K562 (cell line): ENCODE data around the gene MYRIP. TPM values are rescaled to one million over a fixed set of nuclear protein-coding genes. Genes with fewer than 3 reads are reported as not detected.

Experiments used
- ATAC-seq: fragments of 200-7000 bp; cut with Tn5 transposase; 3 replicates; pipeline ENCODE4 v1.9.1; 2020; ENCODE audit warnings: moderate library complexity
- BruUV-seq: library from RNA; stranded (reverse); fragments of 400-500 nt; replicated peaks from 2 replicates; lab custom pipeline; 2021; lab: Mats Ljungman, UMichigan
- CTCF ChIA-PET: fragments of 300-600 bp; formaldehyde crosslinking; extraction: SDS; loops from one replicate; lab custom pipeline; 2021; ENCODE audit warnings: low intra/inter-chr PET ratio; lab: Yijun Ruan, JAX
- POLR2A ChIA-PET: fragments of 300-600, 350-650 bp; sonication (Branson Sonifier 250); formaldehyde crosslinking; extraction: SDS; loops from one replicate; lab custom pipeline; 2021; ENCODE audit warnings: antibody characterized with exemption, inconsistent platforms; lab: Yijun Ruan, JAX
- DNase-seq, 4 experiments: peaks; one replicate each; pipeline versions ENCODE4 v3.0.0 to v3.0.0-alpha.2; 2011 to 2018; ENCODE audit warnings: low spot score in 3 of 4, mixed read lengths in 3 of 4; ENCODE audit errors: extremely low read depth in 1 of 4
- FAIRE-seq: peaks from 2 replicates; lab custom pipeline; 2011; peaks lifted over from hg19 to GRCh38; lab: Jason Lieb, UNC
- H2AFZ ChIP-seq: 2 replicates; pipeline ENCODE4 v1.6.0; 2011; ENCODE audit warnings: low read depth, low read length, control low read depth, inconsistent platforms
- H3K27ac ChIP-seq: fragments of 200-600 bp; 3 replicates; pipeline ENCODE4 v1.8.0; 2011; ENCODE audit warnings: low read depth, mild to moderate bottlenecking, control low read depth, inconsistent platforms, low read length, moderate library complexity, mixed read lengths; ENCODE audit errors: extremely low read depth
- H3K27me3 ChIP-seq, 2 experiments: fragments of 300-600 bp in 1 of 2; 2 replicates in 1 of 2; 3 replicates in 1 of 2; pipeline versions ENCODE4 v1.6.0 to v1.8.0; 2011; ENCODE audit warnings: inconsistent platforms in 2 of 2, low read length in 2 of 2, mild to moderate bottlenecking in 1 of 2, mixed read lengths in 1 of 2, moderate library complexity in 1 of 2; ENCODE audit not compliant: control insufficient read depth in 2 of 2, insufficient read depth in 2 of 2
- H3K36me3 ChIP-seq: fragments of 300-600 bp; 3 replicates; pipeline ENCODE4 v1.8.0; 2011; ENCODE audit warnings: mild to moderate bottlenecking, low read length, inconsistent platforms; ENCODE audit not compliant: control insufficient read depth, insufficient read depth
- H3K4me1 ChIP-seq, 2 experiments: fragments of 200-600 bp in 1 of 2; replicated peaks in 1 of 2; 2 replicates in 1 of 2; 3 replicates in 1 of 2; pipeline versions ENCODE4 v1.5.1 to v1.8.0; 2011; ENCODE audit warnings: inconsistent platforms in 2 of 2, low read length in 2 of 2, mild to moderate bottlenecking in 1 of 2, mixed read lengths in 1 of 2, moderate library complexity in 1 of 2; ENCODE audit not compliant: control insufficient read depth in 2 of 2, insufficient read depth in 2 of 2
- H3K4me2 ChIP-seq: 2 replicates; pipeline ENCODE4 v1.6.1; 2011; ENCODE audit warnings: low read length, control low read depth, inconsistent platforms, mixed read lengths; ENCODE audit not compliant: insufficient read depth
- H3K4me3 ChIP-seq: fragments of 200-600 bp; sonication (generic), shearing (Covaris generic); 2 replicates; pipeline ENCODE4 v1.5.1; 2016; ENCODE audit warnings: control low read depth, inconsistent platforms
- H3K79me2 ChIP-seq: fragments of 200-600 bp; 3 replicates; pipeline ENCODE4 v1.8.0; 2011; ENCODE audit warnings: low read length, inconsistent platforms; ENCODE audit not compliant: control insufficient read depth, insufficient read depth
- H3K9ac ChIP-seq, 2 experiments: 2 replicates each; pipeline versions ENCODE4 v1.6.0 to v1.6.1; 2011; ENCODE audit warnings: low read depth in 2 of 2, low read length in 2 of 2, control low read depth in 1 of 2, inconsistent platforms in 1 of 2, mild to moderate bottlenecking in 1 of 2, mixed read lengths in 1 of 2; ENCODE audit not compliant: insufficient read depth in 1 of 2
- H3K9me1 ChIP-seq: one replicate; pipeline ENCODE4 v1.6.0; 2011; ENCODE audit warnings: inconsistent platforms, mild to moderate bottlenecking, low read length, moderate library complexity; ENCODE audit not compliant: control insufficient read depth, insufficient read depth
- H3K9me3 ChIP-seq: replicated peaks from 2 replicates; pipeline ENCODE4 v1.5.1; 2011; ENCODE audit warnings: low read depth, low read length, inconsistent platforms; ENCODE audit not compliant: control insufficient read depth, insufficient read depth
- H4K20me1 ChIP-seq: replicated peaks from 2 replicates; pipeline ENCODE4 v1.6.1; 2011; ENCODE audit warnings: low read length, inconsistent platforms, mixed read lengths; ENCODE audit not compliant: control insufficient read depth, insufficient read depth
- HLTF ChIP-seq: fragments of 450-650 bp; IDR thresholded peaks from 2 replicates; pipeline ENCODE4 v1.6.1; 2016
- JUND ChIP-seq, 2 experiments: IDR thresholded peaks; 2 replicates in 1 of 2; 3 replicates in 1 of 2; pipeline ENCODE4 v1.6.1; 2011; ENCODE audit warnings: borderline replicate concordance in 2 of 2, low read depth in 2 of 2, low read length in 2 of 2, improper control_type of control experiment in 1 of 2, missing biosample characterization in 1 of 2, missing genetic modification characterization in 1 of 2, missing genetic modification reagents in 1 of 2
- MECOM ChIP-seq: fragments of 250-450 bp; sonication (Bioruptor Pico); IDR thresholded peaks from 2 replicates; pipeline ENCODE4 v1.8.0; 2022; ENCODE audit warnings: inconsistent platforms
- NCOA2 ChIP-seq, 2 experiments: fragments of 450-650 bp; IDR thresholded peaks; 2 replicates each; pipeline ENCODE4 v1.6.1; 2018; ENCODE audit warnings: mild to moderate bottlenecking in 2 of 2, moderate library complexity in 1 of 2; ENCODE audit not compliant: partially characterized antibody in 2 of 2
- NR2C2 ChIP-seq, 2 experiments: fragments of 200-800 bp in 1 of 2; sonication (Bioruptor generic) in 1 of 2; sonication (generic) in 1 of 2; formaldehyde crosslinking in 1 of 2; IDR thresholded peaks; 2 replicates each; pipeline versions ENCODE4 v1.6.1 to v1.8.0; 2016 to 2022; ENCODE audit warnings: mild to moderate bottlenecking in 1 of 2, missing compliant biosample characterization in 1 of 2, missing genetic modification characterization in 1 of 2, missing genetic modification reagents in 1 of 2
- SRSF7 ChIP-seq: fragments of 200-400 bp; formaldehyde crosslinking; optimal IDR thresholded peaks from 2 replicates; pipeline ENCODE3; 2017; ENCODE audit warnings: mild to moderate bottlenecking, low read depth, low read length
- TFE3 ChIP-seq: fragments of 450-650 bp; formaldehyde crosslinking; IDR thresholded peaks from 2 replicates; pipeline ENCODE4 v1.4.0; 2020; ENCODE audit warnings: mild to moderate bottlenecking, mixed read lengths
- TOE1 ChIP-seq, 2 experiments: fragments of 450-650 bp in 1 of 2; sonication (generic) in 1 of 2; formaldehyde crosslinking in 1 of 2; IDR thresholded peaks; 2 replicates each; pipeline versions ENCODE4 v1.7.1 to v1.8.0; 2016 to 2022; ENCODE audit warnings: borderline replicate concordance in 2 of 2, mild to moderate bottlenecking in 2 of 2, antibody characterized with exemption in 1 of 2, inconsistent platforms in 1 of 2, low read depth in 1 of 2, missing genetic modification reagents in 1 of 2, moderate library complexity in 1 of 2
- ZNF24 ChIP-seq: fragments of 450-650 bp; IDR thresholded peaks from 2 replicates; pipeline ENCODE4 v1.6.1; 2016
- ZNF41 ChIP-seq: fragments of 250-450 bp; sonication (Bioruptor Pico); conservative IDR thresholded peaks from 2 replicates; pipeline ENCODE4 v1.4.0; 2020; ENCODE audit warnings: mild to moderate bottlenecking
- WGBS: fragments of 100-300 bp; shearing (Covaris generic); methylation state at CpG from one replicate; pipeline ENCODE4 v1.1.6; 2016; ENCODE audit warnings: low coverage, mixed read lengths; ENCODE audit not compliant: insufficient coverage; ENCODE audit errors: missing lambda C conversion rate; 5-methylcytosine and 5-hydroxymethylcytosine counted together
- in situ Hi-C: fragments of 300-500 bp; cut with MboI; formaldehyde crosslinking; loops from 4 replicates; pipeline ENCODE4 v1.15.0; 2018; ENCODE audit warnings: inconsistent platforms, mixed read lengths
- intact Hi-C: fragments of 100-400 bp; cut with micrococcal nuclease; formaldehyde crosslinking; loops from 2 replicates; pipeline ENCODE4 v1.14.2; 2022
- polyA plus RNA-seq, 8 experiments: library from polyadenylated mRNA; depleted of rRNA in 4 of 8; stranded (reverse) in 5 of 8; unstranded in 3 of 8; fragments of >200 nt; fragmentation: Nextera tagmentation in 2 of 8; fragmentation: Illumina TruSeq in 1 of 8; extraction: Ambion mirVana in 2 of 8; extraction: Trizol in 1 of 8; gene quantifications; 2 replicates each; pipeline versions ENCODE4 v1.2.1 to v1.2.3, GENCODE V29; 2011 to 2014; ENCODE audit warnings: inconsistent platforms in 1 of 8, missing spikeins in 1 of 8
- total RNA-seq, 7 experiments: library from RNA; depleted of rRNA in 6 of 7; stranded (reverse); fragments of >200 nt in 6 of 7; fragmentation: Illumina TruSeq in 2 of 7; extraction: Trizol in 2 of 7; gene quantifications; 2 replicates each; pipeline versions ENCODE4 v1.2.1 to v1.2.3, GENCODE V29; 2011 to 2021; ENCODE audit warnings: low replicate concordance in 1 of 7
- TF ChIP-seq, protein P1 (sequence below): IDR thresholded peaks from 3 replicates; pipeline ENCODE4 v1.6.1; 2011; ENCODE audit warnings: borderline replicate concordance, mild to moderate bottlenecking; ENCODE audit not compliant: insufficient read length, insufficient read depth

MYRIP gene
- total and polyA plus RNA-seq, 9 of the 15 experiments (the other 6 are each of a cell fraction or from before 2014, with no cell fraction given): 0.03 to 0.12 TPM; not detected in 7

- no peak for ATAC-seq
- intact Hi-C loops (loop anchor here (10.0 kb wide), 1 partner anchor 902 kb away; the partner anchor contains the start of gene RPSA), in situ Hi-C loops (loop anchor here (10.0 kb wide), 1 partner anchor 902 kb away; the partner anchor contains the start of gene RPSA)
- Histone ChIP-seq H3K36me3 (peaks cover 7% of the 10 kb centered on the region), H3K4me3 (no peak overlapping the region), H3K9me1 (no peaks in the 10 kb centered on the region), H3K9ac (no peak overlapping the region), H3K79me2 (peaks cover 24% of the 10 kb centered on the region), H3K27me3 (no peaks in the 10 kb centered on the region), H3K9me3 (no peaks in the 10 kb centered on the region), H2AFZ (no peak overlapping the region), H3K27ac (no peak overlapping the region), H3K4me2 (no peak overlapping the region), H4K20me1 (no peaks in the 10 kb centered on the region), H3K4me1 (peaks cover 5 to 25% of the 10 kb centered on the region in 2 experiments)
- no peak for FAIRE-seq
- CTCF ChIA-PET: interaction anchor here (0.5 kb wide), 1 partner anchor 86 kb away, joined by 3 read pairs; no protein-coding TSS in a partner anchor
- DNase-seq: no peak
- POLR2A ChIA-PET: no interaction called here
- TF ChIP-seq NCOA2 (IDR thresholded peaks at IDR 0.05; ENCODE audit: partially characterized antibody in 2 of 2) (no peak), MECOM (CRISPR knock-in tag) (no peak), NR2C2 (CRISPR knock-in tag; IDR thresholded peaks at IDR 0.05) (no peak), NR2C2 (tag; IDR thresholded peaks at IDR 0.05) (no peak), ZNF24 (no peak), ZNF41 (no peak), HLTF (no peak), JUND (IDR thresholded peaks at IDR 0.05; ENCODE audit: borderline replicate concordance, low read depth, low read length) (no peak), JUND (tag; IDR thresholded peaks at IDR 0.05; ENCODE audit: borderline replicate concordance, low read depth, low read length) (no peak), TFE3 (CRISPR knock-in tag) (no peak), SRSF7 (no peak), TOE1 (IDR thresholded peaks at IDR 0.05; ENCODE audit: borderline replicate concordance) (no peak), TOE1 (CRISPR knock-in tag; IDR thresholded peaks at IDR 0.05; ENCODE audit: borderline replicate concordance, low read depth) (no peak)
- TF ChIP-seq, protein P1, sequence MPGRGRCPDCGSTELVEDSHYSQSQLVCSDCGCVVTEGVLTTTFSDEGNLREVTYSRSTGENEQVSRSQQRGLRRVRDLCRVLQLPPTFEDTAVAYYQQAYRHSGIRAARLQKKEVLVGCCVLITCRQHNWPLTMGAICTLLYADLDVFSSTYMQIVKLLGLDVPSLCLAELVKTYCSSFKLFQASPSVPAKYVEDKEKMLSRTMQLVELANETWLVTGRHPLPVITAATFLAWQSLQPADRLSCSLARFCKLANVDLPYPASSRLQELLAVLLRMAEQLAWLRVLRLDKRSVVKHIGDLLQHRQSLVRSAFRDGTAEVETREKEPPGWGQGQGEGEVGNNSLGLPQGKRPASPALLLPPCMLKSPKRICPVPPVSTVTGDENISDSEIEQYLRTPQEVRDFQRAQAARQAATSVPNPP: no peak
- WGBS: 54% methylated on average over 3 of the region's 3 CpGs
- BruUV-seq: no TSS peak
Measured at GRCh38 chr3:40306336-40306735, 496.9 kb downstream of the MYRIP start.
